HG03045 (cell line): ENCODE results near the gene LDLR.
"Not testable (repeated sequence)": the region's sequence is repeated elsewhere in the genome, so short reads cannot be mapped to it uniquely, and the experiment has no call there.

ENCODE experiments used
- ATAC-seq: cut with Tn5 transposase; IDR thresholded peaks from one replicate; pipeline ENCODE4 v1.9.1; 2021; ENCODE audit warnings: mild to moderate bottlenecking, moderate library complexity; ENCODE audit not compliant: unreplicated experiment

Gene LDLR

DNA sequence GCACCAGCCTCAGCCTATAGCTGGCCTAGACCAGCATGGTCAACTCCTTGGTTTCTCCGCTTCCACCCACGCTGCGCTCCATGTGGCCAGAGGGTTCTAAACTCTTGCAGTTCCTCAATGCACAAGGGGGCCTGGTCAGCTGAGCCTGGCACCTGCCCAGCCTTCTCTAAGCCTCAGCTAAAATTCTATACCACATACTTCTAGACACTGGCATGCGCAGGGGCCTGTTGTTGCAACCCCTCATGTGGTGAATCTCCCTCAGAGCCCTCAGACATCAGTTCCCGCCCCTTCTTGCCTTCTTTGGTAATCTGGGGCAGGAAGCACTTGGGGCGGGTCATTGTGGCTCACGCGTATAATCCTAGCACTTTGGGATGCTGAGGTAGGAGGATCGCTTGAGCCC is 19.7 kb upstream of the LDLR start:
- ATAC-seq, result no peak

DNA sequence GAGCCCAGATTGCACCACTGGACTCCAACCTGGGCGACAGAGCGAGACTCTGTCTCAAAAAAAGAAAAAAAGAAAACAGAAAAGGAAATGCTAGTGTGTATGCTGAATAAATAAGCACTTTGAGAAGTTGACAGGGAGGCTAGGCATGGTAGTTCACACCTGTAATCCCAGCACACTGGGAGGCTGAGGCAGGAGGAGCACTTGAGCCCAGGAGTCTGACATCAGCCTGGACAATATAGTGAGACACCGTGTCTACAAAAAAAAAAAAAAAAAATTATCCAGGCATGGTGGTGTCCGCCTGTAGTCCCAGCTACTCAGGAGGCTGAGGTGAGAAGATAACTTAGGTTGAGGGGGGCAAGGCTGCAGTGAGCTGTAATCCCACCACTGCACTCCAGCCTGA is 19.1 kb upstream of the LDLR start:
- no peak for ATAC-seq

DNA sequence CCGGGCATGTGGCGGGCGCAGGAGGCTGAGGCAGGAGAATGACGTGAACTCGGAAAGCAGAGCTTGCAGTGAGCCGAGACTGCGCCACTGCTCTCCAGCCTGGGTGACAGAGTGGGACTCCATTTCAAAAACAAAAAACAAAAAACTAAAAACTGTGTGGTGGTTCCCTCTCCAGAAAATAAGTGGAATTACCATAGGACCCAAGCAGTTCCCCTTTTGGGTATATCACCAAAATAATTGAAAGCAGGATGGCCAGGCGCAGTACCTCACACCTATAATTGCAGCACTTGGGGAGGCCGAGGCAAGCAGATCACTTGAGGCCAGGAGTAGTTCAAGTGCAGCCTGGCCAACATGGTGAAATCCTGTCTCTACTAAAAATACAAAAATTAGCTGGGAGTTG is 15.7 kb upstream of the LDLR start:
- no peak for ATAC-seq

DNA sequence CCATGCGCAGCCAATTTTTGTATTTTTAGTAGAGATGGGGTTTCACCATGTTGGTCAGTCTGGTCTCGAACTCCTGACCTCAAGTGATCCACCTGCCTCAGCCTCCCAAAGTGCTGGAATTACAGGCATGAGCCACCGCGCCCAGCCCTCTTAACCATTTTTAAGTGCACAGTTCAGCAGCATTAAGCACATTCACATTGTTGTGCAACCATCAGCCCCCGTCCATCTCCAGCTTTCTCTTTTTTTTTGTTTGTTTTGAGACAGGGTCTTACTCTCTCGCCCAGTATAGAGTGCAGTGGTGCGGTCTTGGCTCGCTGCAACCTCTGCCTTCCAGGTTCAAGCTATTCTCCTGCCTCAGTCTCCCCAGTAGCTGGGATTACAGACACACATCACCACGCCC is 12.5 kb upstream of the LDLR start:
- ATAC-seq, result not testable (repeated sequence)

DNA sequence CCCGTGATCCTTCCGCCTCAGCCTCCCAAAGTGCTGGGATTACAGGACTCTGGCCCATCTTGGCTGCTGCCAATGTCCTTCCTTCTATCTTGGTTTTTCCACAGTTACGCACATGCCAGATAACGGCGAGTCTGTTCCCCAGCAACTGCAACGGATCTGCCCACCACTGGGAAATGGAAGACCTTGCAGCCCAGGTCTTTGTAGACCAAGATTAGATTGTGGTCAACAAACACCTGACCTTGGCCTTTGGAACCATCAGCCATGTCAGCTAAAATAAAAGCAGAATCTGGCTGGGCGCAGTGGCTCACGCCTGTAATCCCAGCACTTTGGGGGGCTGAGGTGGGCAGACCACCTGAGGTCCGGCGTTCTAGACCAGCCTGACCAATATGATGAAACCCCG is 10.4 kb upstream of the LDLR start:
- no peak for ATAC-seq

DNA sequence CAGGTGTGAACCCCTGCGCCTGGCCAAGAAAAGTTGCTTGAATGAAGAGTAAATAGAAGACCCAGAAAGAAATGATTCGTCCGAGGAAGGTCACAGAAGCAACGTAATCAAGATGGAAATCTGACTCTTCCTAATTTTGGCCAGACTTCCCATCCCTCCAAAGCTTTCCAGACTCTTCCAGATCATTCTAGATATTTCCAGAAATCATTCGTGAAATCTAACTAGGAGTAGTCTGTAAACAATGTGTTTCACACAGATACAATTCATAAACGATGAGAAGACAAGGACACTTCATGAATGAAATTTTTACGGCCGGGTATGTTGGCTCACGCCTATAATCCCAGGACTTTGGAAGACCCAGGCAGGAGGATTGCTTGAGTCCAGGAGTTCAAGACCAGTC is 9.3 kb upstream of the LDLR start:
- no peak for ATAC-seq

DNA sequence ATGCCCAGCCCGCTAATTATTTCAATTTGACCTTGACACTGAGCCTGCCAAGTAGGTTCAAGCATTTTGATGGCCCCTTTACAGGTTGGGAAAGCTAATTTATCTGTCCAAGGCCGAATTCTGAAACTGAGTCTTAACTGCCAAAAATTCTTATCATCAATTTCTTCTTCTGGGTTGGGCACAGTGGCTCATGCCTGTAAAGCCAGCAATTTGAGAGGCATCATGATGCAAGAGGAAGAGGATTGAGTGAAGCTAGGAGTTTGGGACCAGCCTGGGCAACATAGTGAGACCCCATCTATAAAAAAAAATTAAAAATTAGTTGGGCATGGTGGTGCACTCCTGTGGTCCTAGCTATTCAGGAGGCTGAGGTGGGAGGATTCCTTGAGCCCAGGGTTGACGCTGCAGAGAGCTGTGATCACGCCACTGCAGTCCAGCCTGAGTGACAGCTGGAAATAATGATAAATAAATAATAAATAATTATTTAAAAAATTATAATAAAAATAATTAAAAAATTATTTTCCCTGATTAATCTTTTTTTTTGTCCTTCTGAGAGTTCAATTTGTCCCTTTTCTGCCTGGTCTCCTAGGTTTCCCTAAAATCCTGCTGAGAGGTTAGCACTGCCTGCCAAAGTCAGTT is 1.3 kb upstream of the LDLR start:
- ATAC-seq, result no peak

DNA sequence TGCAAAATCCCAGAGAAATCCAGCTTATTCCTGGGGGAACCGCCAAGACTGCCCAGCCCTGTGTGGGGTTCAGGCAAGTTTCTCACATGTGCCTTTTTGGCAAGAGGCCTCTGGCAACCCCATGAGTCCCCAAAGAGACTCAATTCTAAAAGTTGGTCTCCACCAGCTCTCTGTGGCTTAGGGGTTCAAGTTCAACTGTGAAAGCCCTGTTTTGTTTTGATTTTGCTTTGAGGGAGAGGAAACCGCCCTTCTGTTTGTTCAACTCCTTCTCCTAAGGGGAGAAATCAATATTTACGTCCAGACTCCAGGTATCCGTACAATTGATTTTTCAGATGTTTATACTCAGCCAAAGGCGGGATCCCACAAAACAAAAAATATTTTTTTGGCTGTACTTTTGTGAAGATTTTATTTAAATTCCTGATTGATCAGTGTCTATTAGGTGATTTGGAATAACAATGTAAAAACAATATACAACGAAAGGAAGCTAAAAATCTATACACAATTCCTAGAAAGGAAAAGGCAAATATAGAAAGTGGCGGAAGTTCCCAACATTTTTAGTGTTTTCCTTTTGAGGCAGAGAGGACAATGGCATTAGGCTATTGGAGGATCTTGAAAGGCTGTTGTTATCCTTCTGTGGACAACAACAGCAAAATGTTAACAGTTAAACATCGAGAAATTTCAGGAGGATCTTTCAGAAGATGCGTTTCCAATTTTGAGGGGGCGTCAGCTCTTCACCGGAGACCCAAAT is 583 bp upstream of the LDLR start:
- ATAC-seq, result no peak

DNA sequence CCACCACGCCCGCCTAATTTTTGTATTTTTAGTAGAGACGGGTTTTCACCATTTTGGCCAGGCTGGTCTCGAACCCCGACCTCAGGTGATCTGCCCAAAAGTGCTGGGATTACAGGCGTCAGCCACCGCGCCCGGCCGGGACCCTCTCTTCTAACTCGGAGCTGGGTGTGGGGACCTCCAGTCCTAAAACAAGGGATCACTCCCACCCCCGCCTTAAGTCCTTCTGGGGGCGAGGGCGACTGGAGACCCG is 676 bp downstream of the LDLR start:
- ATAC-seq, result not testable (repeated sequence)

DNA sequence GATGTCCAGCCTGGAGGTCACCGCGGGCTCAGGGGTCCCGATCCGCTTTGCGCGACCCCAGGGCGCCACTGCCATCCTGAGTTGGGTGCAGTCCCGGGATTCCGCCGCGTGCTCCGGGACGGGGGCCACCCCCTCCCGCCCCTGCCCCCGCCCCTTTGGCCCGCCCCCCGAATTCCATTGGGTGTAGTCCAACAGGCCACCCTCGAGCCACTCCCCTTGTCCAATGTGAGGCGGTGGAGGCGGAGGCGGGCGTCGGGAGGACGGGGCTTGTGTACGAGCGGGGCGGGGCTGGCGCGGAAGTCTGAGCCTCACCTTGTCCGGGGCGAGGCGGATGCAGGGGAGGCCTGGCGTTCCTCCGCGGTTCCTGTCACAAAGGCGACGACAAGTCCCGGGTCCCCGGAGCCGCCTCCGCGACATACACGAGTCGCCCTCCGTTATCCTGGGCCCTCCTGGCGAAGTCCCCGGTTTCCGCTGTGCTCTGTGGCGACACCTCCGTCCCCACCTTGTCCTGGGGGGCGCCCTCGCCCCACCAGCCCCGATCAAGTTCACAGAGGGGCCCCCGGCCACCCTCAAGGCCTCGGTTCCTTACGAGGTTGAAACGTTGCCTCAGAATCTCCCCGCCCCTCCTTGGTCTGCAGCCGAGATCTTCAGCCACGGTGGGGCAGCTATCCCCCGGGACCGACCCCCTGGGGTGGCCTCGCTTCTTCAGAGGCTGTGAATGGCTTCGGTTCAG is 1.2 kb downstream of the LDLR start:
- ATAC-seq, result peak; percentile 81

DNA sequence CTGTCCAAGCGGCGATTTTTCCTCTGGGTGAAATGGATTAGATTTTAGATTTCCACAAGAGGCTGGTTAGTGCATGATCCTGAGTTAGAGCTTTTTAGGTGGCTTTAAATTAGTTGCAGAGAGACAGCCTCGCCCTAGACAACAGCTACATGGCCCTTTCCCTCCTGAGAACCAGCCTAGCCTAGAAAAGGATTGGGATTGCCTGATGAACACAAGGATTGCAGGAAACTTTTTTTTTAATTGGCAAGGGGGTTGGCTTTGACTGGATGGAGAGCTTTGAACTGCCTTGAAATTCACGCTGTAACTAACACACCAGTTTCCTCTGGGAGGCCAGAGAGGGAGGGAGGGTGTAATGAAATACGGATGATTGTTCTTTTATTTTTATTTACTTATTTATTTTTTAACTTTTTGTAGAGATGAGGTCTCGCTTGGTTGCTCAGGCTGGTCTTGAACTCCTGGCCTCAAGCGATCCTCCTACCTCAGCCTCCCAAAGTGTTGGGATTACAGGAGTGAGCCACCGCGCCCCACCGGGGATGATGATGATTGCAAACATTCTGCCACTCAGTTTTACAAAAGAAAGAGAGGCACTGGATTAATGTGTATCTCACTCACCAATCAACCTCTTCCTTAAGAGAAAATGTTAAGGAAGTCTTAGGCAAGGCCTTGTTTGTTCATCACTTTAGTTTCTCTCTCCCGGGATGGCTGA is 1.9 kb downstream of the LDLR start:
- ATAC-seq, result no peak

DNA sequence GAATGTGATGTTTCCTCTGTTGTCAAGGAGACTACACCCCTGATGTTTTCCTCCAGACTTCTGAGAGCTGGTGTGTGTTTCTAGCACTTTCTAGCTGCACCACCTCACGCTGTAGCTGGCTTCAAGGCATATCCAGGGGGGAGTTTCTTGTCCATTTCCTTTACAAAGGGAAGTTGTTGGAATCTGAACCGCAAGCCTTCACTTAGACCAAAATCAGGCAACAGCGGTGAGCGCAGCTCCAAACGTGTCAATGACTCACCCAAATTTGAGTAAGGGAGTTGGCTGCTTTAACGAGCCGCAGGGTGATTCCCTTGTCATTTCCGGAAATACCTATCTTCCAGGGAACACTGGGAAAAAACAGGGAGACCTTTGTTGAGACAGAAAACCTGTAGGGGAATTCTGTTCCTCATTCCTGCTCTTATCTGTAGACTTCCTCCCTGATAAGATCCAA is 2.5 kb downstream of the LDLR start:
- ATAC-seq, result no peak

DNA sequence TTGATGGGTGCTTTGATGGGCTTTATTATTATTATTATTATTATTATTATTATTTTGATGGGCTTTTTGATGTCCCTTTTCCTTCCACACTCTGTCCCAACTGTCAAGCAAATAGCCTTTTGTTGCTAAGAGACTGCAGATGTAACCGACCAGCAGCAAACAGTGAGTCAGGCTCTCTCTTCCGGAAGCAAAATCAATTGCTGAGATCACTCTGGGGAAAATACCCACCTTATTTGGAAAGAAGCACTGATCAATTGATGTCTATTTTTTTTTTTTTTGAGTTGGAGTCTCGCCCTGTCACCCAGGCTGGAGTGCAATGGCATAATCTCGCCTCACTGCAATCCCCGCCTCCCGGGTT is 2.9 kb downstream of the LDLR start:
- ATAC-seq, result no peak

DNA sequence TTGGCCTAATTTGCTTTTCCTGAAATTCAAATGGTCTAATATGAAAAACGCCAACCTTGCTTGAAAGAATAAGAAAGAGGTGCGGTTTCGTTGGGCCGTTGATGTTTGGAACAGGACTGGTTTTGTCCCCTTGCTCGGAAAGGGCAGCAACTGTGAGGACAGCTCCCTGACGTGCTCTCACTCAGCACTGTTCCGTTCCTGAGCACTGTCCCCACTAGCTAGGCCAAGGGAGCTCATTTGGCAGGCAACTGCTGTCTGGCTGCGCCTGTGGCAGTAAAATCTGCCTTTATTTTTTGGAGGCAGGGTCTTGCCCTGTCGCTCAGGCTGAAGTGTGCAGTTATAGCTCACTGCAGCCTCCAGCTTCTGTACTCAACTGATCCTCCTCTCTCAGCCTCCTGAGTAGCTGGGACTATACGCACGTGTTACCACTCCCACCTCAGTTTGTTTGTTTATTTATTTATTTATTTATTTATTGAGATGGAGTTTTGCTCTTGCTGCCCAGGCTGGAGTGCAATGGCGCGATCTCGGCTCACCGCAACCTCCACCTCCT is 4.5 kb downstream of the LDLR start:
- no peak for ATAC-seq

DNA sequence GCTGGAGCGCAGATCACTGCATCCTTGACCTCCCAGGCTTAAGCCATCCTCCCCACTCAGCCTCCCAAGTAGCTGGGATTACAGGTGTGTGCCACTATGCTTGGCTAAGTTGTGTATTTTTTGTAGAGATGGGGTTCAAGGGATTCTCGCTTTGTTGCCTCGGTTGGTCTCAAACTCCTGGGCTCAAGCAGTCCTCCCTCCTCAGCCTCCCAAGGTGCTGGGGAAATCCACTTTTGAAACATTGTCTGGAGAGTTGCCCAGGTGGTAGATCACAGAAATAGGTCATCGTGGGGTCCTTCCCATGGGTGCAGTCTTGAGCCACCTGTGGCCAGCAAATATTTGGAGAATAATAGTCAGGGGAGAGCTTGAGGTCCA is 5.2 kb downstream of the LDLR start:
- no peak for ATAC-seq

DNA sequence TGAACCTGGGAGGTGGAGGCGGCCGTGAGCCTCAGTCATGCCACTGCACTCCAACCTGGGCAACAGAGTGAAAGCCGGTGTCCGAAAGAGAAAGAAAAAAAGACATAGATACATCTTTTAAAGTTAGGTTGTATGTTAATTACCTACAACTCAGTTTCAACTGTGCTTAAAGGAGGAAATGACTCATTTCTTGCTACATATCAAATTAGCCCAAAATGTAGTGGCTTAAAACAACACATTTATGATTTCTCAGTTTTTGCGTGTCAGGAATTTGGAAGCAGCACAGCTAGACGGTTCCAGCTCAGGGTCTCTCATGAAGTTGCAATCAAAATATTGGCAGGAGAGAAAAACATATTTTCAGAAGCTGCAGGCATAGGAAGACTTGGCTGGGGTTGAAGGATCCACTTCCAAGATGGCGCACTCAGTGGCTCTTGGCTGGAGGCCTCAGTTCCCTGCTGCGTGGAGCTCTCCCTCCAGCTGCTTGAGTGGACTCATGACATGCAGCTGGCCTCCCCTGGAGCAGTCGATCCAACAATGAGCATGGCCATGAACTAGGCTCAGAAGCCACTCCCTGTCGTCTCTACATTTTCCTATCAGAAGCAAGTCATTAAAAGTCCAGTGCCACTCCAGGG is 7.1 kb downstream of the LDLR start:
- no peak for ATAC-seq

DNA sequence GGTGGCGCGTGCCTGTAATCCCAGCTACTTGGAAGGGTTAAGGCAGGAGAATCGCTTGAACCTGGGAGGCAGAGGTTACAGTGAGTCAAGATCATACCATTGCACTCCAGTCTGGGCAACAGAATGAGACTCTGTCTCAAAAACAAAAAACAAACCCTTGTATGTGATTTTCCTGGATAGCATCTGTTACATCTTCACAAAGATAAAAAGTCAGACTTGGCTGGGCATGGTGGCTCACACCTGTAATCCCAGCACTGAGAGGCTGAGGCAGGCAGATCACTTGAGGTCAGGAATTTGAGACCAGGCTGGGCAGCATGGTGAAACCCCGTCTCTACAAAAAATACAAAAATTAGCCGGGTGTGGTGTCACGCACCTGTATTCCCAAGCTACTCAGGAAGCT is 8.1 kb downstream of the LDLR start:
- not testable (repeated sequence) for ATAC-seq

DNA sequence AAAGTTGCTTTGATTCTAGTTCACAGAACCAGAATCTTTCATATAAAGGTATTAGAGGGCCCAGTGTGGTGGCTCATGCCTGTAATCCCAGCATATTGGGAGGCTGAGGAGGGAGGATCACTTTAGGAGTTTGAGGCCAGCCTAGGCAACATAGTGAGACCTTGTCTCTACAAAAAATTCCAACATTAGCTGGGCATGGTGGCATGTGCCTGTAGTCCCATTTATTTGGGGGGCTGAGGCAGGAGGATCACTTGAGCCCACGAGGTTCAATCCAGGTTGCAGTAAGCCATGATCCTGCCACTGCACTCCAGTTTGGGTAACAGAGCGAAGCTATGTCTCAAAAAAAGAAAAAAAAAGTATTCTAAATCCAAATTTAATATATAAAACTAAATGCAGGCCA is 9.1 kb downstream of the LDLR start:
- ATAC-seq, result no peak

DNA sequence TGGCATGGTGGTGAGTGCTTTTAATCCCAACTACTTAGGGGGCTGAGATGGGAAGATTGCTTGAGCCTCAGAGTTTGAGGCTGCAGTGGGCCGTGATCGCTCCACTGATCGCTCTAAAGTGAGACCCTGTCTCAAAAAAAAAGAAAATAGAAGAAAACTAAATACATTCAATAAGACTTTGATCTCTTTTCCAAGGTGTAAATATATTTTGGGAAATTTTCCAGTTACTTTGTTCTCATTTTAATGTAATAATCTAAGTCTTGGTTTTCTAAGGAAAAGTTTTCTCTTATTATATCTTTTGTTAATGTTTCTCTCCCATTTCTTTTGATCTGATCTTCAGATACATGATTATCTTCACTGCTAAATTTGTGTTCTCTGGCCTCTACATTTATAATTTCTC is 9.6 kb downstream of the LDLR start:
- ATAC-seq, result no peak

DNA sequence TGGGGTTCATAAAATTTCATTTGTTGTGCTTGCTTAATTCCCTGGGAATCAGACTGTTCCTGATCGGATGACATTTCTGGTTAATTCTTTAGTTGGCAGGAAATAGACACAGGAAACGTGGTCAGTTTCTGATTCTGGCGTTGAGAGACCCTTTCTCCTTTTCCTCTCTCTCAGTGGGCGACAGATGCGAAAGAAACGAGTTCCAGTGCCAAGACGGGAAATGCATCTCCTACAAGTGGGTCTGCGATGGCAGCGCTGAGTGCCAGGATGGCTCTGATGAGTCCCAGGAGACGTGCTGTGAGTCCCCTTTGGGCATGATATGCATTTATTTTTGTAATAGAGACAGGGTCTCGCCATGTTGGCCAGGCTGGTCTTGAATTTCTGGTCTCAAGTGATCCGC is 10.8 kb downstream of the LDLR start:
- ATAC-seq, result no peak

DNA sequence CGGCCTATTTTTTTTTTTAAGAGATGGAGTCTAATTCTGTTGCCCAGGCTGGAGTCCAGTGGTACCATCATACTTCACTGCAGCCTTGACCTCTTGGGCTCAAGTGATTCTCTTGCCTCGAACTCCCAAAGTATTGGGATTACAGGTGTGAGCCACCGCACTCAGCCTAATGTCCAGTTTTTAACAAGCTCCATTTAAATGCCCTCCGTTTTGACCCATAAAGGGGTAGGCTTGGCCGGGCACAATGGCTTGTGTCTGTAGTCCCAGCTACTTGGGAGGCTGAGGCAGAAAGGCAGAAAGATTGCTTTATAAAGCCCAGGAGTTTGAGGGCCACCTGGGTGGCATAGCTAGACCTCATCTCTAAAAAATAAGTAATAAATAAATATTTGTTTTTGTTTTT is 11.8 kb downstream of the LDLR start:
- ATAC-seq, result no peak
